ENCODE measurements around the gene SAFB2. TPM values are rescaled to one million over a fixed set of nuclear protein-coding genes. Genes with fewer than 3 reads are reported as not detected.
A peak's percentile ranks its signal among the peaks of the same experiment; 100 is the strongest.

SAFB2 gene
- total and polyA plus RNA-seq, 2 of the 13 experiments (the other 11 are each of a cell fraction or from before 2014, with no cell fraction given), result 11.2 to 31.5 TPM

DNA sequence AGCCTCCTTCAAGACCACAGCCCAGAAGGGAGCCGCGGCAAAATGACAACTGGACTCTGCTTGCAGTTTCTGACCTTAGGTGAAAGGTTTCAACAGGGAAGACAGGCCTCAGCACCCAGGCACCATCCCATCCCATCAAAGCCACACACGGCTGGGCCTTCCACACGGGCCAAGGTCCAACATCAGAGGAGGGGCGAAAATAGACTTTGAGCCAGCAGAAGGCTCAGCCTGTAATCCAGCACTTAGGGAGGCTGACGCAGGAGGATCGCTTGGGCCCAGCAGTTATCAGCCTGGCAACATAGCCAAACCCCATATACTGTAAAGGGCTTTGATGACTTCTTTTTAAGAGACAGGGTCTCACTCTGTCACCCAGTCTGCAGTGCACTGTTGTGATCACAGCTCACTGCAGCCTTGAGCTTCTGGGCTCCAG, 28.0 kb downstream of the SAFB2 start (continued):
- TF ChIP-seq GFI1 (CRISPR knock-in tag; IDR thresholded peaks at IDR 0.05; ENCODE audit: borderline replicate concordance), result 0 out of 2 replicates have a peak, but pooled peaks have one; percentile 50
- TF ChIP-seq, protein P1, sequence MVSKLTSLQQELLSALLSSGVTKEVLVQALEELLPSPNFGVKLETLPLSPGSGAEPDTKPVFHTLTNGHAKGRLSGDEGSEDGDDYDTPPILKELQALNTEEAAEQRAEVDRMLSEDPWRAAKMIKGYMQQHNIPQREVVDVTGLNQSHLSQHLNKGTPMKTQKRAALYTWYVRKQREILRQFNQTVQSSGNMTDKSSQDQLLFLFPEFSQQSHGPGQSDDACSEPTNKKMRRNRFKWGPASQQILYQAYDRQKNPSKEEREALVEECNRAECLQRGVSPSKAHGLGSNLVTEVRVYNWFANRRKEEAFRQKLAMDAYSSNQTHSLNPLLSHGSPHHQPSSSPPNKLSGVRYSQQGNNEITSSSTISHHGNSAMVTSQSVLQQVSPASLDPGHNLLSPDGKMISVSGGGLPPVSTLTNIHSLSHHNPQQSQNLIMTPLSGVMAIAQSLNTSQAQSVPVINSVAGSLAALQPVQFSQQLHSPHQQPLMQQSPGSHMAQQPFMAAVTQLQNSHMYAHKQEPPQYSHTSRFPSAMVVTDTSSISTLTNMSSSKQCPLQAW (CRISPR knock-in tag; IDR thresholded peaks at IDR 0.05), result peak; percentile 89
- peak; percentile 24; the same call in 1 of the 2 replicates for TF ChIP-seq MAFF (IDR thresholded peaks at IDR 0.05; ENCODE audit: low read depth, low read length)
- no peak for TF ChIP-seq SOX13 (IDR thresholded peaks at IDR 0.05)
- TF ChIP-seq SOX13 (CRISPR knock-in tag; conservative IDR thresholded peaks at IDR 0.05 in 1 of 2, IDR thresholded peaks at IDR 0.05 in 1 of 2), result peak in 1 of 2 experiments; percentile 55; a peak in 2 of 4 replicates
- TF ChIP-seq, protein P2, sequence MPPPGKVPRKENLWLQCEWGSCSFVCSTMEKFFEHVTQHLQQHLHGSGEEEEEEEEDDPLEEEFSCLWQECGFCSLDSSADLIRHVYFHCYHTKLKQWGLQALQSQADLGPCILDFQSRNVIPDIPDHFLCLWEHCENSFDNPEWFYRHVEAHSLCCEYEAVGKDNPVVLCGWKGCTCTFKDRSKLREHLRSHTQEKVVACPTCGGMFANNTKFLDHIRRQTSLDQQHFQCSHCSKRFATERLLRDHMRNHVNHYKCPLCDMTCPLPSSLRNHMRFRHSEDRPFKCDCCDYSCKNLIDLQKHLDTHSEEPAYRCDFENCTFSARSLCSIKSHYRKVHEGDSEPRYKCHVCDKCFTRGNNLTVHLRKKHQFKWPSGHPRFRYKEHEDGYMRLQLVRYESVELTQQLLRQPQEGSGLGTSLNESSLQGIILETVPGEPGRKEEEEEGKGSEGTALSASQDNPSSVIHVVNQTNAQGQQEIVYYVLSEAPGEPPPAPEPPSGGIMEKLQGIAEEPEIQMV (CRISPR knock-in tag; IDR thresholded peaks at IDR 0.05; ENCODE audit: low read depth), result 0 out of 2 replicates have a peak, but pooled peaks have one; percentile 48
- TF ChIP-seq, protein P3, sequence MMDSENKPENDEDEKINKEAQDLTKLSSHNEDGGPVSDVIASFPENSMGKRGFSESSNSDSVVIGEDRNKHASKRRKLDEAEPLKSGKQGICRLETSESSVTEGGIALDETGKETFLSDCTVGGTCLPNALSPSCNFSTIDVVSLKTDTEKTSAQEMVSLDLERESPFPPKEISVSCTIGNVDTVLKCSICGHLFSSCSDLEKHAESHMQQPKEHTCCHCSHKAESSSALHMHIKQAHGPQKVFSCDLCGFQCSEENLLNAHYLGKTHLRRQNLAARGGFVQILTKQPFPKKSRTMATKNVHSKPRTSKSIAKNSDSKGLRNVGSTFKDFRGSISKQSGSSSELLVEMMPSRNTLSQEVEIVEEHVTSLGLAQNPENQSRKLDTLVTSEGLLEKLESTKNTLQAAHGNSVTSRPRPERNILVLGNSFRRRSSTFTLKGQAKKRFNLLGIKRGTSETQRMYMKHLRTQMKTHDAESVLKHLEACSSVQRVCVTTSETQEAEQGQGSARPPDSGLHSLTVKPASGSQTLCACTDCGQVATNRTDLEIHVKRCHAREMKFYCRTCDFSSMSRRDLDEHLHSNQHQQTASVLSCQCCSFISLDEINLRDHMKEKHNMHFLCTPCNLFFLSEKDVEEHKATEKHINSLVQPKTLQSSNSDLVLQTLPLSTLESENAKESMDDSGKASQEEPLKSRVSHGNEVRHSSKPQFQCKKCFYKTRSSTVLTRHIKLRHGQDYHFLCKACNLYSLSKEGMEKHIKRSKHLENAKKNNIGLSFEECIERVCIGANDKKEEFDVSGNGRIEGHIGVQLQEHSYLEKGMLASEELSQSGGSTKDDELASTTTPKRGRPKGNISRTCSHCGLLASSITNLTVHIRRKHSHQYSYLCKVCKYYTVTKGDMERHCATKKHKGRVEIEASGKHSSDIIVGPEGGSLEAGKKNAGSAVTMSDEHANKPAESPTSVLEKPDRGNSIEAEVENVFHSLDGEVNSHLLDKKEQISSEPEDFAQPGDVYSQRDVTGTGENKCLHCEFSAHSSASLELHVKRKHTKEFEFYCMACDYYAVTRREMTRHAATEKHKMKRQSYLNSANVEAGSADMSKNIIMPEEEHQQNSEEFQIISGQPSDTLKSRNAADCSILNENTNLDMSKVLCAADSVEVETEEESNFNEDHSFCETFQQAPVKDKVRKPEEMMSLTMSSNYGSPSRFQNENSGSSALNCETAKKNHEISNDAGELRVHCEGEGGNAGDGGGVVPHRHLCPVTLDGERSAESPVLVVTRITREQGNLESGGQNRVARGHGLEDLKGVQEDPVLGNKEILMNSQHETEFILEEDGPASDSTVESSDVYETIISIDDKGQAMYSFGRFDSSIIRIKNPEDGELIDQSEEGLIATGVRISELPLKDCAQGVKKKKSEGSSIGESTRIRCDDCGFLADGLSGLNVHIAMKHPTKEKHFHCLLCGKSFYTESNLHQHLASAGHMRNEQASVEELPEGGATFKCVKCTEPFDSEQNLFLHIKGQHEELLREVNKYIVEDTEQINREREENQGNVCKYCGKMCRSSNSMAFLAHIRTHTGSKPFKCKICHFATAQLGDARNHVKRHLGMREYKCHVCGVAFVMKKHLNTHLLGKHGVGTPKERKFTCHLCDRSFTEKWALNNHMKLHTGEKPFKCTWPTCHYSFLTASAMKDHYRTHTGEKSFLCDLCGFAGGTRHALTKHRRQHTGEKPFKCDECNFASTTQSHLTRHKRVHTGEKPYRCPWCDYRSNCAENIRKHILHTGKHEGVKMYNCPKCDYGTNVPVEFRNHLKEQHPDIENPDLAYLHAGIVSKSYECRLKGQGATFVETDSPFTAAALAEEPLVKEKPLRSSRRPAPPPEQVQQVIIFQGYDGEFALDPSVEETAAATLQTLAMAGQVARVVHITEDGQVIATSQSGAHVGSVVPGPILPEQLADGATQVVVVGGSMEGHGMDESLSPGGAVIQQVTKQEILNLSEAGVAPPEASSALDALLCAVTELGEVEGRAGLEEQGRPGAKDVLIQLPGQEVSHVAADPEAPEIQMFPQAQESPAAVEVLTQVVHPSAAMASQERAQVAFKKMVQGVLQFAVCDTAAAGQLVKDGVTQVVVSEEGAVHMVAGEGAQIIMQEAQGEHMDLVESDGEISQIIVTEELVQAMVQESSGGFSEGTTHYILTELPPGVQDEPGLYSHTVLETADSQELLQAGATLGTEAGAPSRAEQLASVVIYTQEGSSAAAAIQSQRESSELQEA (CRISPR knock-in tag; IDR thresholded peaks at IDR 0.05; ENCODE audit: not compliant biosample characterization), result peak; percentile 71
- no peak for TF ChIP-seq MED8 (CRISPR knock-in tag; IDR thresholded peaks at IDR 0.05; ENCODE audit: insufficient replicate concordance)
- peak; percentile 62; the same call in 1 of the 2 replicates for TF ChIP-seq REPIN1 (CRISPR knock-in tag; IDR thresholded peaks at IDR 0.05; ENCODE audit: borderline replicate concordance, low read depth)
- TF ChIP-seq ESRRA (CRISPR knock-in tag; IDR thresholded peaks at IDR 0.05; ENCODE audit: low read depth), result peak; percentile 59; the same call in 1 of the 2 replicates
- TF ChIP-seq, protein P4, sequence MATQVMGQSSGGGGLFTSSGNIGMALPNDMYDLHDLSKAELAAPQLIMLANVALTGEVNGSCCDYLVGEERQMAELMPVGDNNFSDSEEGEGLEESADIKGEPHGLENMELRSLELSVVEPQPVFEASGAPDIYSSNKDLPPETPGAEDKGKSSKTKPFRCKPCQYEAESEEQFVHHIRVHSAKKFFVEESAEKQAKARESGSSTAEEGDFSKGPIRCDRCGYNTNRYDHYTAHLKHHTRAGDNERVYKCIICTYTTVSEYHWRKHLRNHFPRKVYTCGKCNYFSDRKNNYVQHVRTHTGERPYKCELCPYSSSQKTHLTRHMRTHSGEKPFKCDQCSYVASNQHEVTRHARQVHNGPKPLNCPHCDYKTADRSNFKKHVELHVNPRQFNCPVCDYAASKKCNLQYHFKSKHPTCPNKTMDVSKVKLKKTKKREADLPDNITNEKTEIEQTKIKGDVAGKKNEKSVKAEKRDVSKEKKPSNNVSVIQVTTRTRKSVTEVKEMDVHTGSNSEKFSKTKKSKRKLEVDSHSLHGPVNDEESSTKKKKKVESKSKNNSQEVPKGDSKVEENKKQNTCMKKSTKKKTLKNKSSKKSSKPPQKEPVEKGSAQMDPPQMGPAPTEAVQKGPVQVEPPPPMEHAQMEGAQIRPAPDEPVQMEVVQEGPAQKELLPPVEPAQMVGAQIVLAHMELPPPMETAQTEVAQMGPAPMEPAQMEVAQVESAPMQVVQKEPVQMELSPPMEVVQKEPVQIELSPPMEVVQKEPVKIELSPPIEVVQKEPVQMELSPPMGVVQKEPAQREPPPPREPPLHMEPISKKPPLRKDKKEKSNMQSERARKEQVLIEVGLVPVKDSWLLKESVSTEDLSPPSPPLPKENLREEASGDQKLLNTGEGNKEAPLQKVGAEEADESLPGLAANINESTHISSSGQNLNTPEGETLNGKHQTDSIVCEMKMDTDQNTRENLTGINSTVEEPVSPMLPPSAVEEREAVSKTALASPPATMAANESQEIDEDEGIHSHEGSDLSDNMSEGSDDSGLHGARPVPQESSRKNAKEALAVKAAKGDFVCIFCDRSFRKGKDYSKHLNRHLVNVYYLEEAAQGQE (IDR thresholded peaks at IDR 0.05; ENCODE audit: borderline replicate concordance in 1 of 2, low read depth in 1 of 2, low read length in 2 of 2), result 0 out of 4 replicates have a peak, but pooled peaks of 1 of the 2 experiments have one; percentile 32
- TF ChIP-seq GZF1 (CRISPR knock-in tag; IDR thresholded peaks at IDR 0.05), result no peak
